HG03280 (cell line): ENCODE data around the gene TM4SF20.

Experiments
- ATAC-seq: cut with Tn5 transposase; IDR thresholded peaks from one replicate; pipeline ENCODE4 v1.9.1; 2021; ENCODE audit warnings: mild to moderate bottlenecking, moderate library complexity; ENCODE audit not compliant: unreplicated experiment

The TM4SF20 gene

GRCh38 chr2:227323818-227324217, 55.3 kb downstream of the TM4SF20 start:
- ATAC-seq: no peak

- ATAC-seq: no peak
These were observed 56.4 kb downstream of the TM4SF20 start for GRCh38 chr2:227322530-227323205.

- ATAC-seq: no peak
These were observed 58.6 kb downstream of the TM4SF20 start for GRCh38 chr2:227320305-227321094.

GRCh38 chr2:227317834-227318233, 61.3 kb downstream of the TM4SF20 start:
- no peak for ATAC-seq

GRCh38 chr2:227313310-227313709, 65.8 kb downstream of the TM4SF20 start:
- no peak for ATAC-seq

GRCh38 chr2:227312579-227312978, 66.5 kb downstream of the TM4SF20 start:
- no peak for ATAC-seq
